ENCODE results near the gene ANAPC2.

ANAPC2 gene, protein sequence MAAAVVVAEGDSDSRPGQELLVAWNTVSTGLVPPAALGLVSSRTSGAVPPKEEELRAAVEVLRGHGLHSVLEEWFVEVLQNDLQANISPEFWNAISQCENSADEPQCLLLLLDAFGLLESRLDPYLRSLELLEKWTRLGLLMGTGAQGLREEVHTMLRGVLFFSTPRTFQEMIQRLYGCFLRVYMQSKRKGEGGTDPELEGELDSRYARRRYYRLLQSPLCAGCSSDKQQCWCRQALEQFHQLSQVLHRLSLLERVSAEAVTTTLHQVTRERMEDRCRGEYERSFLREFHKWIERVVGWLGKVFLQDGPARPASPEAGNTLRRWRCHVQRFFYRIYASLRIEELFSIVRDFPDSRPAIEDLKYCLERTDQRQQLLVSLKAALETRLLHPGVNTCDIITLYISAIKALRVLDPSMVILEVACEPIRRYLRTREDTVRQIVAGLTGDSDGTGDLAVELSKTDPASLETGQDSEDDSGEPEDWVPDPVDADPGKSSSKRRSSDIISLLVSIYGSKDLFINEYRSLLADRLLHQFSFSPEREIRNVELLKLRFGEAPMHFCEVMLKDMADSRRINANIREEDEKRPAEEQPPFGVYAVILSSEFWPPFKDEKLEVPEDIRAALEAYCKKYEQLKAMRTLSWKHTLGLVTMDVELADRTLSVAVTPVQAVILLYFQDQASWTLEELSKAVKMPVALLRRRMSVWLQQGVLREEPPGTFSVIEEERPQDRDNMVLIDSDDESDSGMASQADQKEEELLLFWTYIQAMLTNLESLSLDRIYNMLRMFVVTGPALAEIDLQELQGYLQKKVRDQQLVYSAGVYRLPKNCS

DNA sequence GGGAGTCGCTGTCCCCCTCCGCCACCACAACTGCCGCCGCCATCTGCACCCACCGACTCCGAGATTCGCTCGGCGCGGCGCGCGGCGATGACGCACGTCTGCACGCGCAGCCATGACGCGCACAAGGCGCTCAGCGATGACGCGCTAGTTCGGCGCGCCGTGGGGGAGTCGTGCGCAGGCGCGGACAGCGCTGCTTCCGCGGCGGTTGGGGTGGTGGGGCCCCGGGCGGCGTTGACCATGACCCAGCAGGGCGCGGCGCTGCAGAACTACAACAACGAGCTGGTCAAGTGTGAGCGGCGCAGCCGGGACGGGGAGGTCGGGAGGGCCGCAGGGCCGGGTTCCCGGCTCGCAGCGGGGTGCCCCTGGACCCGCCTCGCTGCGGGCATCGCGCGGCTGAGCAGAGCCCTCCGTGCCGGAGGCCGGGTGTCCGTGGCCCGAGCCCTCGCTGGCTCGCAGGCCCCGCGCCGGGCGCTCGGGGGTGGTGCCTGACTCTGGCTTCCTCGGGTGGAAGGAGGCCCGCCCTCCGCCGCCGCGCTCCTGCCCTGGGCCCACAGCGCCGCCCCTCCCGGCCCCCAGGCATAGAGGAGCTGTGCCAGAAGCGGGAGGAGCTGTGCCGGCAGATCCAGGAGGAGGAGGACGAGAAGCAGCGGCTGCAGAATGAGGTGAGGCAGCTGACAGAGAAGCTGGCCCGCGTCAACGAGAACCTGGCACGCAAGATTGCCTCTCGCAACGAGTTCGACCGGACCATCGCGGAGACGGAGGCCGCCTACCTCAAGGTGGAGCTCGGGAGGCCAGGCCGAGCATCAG, at the start of gene ANAPC2, which contains the start of gene SSNA1:
ANAPC2 (minus strand) TSS at position 71 of the 807 bp plus-strand sequence; CDS start at position 43, 28 bp downstream.
SSNA1 (plus strand) TSS at position 187 of the 807 bp plus-strand sequence; CDS start at position 238, 51 bp downstream.
- peak; percentile 93 for DNase-seq (ENCODE audit: low spot score)

DNA sequence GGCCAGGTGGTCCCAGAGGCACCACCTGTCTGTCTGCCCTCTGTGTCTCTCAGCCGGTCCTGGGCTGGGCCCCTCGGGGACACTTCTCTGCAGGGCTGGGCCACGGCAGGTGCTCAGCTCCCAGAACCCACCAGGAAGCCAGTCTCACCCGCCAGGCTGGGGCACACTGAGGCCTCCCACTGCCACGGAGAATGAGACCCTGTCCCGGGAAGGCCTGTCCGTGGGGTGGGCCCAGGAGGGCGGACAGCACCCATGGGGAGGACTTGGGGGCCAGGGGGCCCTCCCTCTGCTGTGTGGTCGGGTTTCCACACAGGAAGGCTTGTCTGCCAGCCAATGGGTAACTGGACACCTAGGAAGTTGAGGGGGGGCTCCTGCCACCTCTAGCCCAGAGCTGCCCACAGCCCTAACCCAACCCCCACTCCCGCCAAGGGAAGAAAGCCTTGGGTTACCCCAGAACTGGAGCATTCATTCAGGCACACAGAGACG, 48.6 kb upstream of the ANAPC2 start:
- no peak for DNase-seq (ENCODE audit: low spot score)

DNA sequence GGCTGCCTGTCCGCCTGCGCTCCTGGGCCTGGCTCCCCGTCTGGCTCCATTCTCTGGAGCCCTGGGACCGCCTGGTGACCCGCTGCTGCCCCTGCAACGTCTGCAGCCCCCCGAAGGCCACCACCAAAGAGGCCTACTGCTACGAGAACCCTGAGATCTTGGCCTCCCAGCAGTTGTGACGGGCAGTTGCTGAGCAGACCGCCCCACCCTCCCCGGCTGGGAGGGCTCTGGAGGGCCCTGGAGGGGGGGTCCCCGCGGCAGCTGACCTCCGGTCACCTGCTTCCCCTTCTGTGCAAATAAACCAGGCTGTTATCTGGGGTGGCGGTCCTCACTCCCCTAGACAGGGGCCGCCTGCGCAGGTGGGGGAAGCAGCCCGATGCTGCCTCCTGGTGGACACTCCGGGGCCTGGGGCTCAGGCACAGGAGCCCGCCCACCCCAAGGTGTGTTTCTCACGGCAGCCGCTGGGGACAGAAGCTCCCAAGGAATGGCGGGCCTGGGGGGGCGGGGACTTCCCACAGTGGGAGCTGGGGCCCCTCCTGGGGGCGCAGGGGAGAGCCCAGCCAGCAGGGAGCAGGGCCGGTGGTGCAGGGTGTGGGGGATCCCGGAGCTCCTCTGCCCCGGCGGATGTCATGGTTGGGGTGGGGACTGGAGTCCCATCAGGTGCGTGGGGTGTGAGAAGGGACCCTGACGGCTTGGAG, 48.0 kb upstream of the ANAPC2 start:
- peak; percentile 60 for DNase-seq (ENCODE audit: low spot score)

DNA sequence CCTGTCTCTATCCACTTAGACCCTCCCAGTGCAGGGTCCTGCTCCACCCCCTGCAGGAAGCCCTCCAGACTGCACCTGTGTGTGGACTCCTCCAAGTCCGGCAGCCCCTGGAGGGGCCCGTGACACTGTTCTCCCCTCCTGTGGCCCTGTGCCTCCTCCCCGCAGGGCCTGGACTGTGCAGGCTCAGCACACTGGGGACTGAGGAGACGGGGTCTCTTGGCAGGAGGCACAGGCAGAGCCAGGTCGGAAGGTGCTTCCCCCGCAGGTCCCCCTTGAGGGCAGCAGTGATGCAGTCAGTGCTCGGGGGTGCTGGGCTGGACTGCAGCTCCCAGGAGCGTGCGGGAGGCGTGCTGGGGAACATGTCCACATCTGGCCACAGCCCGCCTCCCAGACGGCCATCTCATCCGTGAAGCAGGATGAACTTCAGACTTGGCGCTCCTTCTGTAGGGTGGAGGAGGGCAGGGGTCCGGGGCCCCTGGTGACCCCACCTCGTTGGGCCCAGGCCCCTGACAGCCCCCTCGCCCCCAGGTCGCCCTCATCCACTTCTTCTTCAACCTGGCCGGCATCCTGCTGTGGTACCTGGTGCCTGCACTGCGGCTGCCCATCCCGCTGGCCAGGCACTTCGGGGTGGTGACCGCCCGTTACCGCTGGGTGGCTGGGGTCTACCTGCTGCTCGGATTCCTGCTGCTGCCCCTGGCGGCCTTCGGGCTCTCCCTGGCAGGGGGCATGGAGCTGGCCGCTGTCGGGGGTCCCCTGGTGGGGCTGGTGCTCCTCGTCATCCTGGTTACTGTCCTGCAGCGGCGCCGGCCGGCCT, 47.3 kb upstream of the ANAPC2 start:
- DNase-seq (ENCODE audit: low spot score) = no peak

DNA sequence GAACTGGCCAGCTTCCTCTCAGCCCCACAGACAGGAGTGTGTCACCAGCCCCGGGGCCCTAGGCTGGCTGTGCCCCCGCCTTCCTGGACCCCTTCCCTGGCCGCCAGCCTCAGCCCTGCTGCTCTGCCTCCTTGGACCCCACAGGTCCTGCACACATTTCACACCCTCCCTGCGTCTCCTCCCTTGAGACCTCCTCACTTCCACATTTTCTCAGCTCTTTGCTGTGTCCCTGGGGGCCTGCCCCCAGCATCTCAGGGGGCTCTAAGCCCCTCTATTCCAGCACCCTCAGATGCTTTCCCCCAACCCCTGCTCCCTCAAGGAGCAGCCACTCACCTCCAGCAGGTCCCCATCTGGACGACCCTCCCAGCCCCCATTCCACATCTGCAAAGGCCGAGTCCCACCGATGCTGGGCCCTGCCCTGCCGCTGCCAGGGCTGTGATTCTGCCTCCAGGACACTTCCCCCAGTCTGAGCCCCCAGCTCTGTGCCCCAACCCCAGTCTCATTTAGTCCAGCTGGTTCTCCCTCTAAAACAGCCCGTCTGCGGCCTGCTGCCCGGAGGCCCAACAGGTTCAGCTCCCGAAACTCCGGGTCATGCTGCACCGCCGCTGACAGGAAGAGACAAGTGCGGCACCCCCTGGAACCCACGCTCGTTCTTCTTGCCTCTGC, 46.5 kb upstream of the ANAPC2 start:
- DNase-seq (ENCODE audit: low spot score) = no peak

DNA sequence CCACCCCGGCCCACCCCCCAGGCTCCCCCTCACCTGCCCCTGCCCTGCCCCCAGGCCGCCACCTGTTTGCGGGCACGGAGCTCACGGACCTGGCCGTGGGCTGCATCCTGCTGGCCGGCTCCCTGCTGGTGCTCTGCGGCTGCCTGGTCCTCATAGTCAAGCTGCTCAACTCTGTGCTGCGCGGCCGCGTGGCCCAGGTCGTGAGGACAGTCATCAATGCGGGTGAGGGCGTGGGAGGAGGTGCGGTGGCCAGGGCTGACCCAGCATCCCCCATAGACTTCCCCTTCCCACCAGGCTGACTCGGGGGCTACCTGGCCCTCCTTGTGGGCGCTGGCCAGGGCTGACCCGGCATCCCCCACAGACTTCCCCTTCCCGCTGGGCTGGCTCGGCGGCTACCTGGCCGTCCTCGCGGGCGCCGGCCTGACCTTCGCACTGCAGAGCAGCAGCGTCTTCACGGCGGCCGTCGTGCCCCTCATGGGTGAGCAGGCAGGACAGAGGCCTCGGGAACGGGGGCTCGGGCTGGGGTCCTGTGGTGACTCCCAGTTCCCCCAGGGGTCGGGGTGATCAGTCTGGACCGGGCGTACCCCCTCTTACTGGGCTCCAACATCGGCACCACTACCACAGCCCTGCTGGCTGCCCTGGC, 45.8 kb upstream of the ANAPC2 start:
- no peak for DNase-seq (ENCODE audit: low spot score)

DNA sequence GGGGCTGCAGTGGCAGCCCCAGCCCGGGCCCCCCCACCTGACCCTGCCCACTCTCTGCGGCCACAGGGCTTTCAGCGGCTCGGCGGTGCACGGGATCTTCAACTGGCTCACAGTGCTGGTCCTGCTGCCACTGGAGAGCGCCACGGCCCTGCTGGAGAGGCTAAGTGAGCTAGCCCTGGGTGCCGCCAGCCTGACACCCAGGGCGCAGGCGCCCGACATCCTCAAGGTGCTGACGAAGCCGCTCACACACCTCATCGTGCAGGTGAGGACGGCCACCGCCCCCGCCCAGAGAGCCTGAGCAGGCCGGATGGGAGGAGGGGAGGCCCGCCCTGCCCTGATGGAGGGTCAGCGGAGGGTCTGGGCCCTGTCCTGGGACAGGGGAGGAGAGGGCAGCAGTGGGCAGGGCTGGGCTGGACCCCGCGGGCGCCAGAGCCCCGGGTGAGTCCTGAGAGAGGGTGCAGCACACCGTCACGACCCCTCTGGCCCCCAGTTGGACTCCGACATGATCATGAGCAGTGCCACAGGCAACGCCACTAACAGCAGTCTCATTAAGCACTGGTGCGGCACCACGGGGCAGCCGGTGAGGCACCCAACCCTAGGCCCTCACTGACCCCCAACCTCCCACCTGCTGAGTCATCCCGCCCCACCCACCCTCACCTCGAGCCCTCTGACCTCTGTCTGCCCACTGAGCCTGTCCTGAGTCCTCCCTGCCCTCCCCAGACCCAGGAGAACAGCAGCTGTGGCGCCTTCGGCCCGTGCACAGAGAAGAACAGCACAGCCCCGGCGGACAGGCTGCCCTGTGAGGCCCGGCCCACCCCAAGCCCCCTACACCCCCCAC, 45.0 kb upstream of the ANAPC2 start:
- no peak for DNase-seq (ENCODE audit: low spot score)

DNA sequence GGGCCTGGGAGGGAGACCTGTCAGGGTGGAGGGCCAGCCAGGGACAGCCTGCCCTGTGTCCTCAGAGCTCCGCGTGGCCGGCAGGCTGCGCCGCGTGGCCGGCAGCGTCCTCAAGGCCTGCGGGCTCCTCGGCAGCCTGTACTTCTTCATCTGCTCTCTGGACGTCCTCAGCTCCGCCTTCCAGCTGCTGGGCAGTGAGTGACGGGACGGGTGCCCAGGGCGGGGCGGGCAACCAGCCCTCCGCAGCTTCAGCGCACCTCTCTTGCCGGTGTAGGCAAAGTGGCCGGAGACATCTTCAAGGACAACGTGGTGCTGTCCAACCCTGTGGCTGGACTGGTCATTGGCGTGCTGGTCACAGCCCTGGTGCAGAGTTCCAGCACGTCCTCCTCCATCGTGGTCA, 44.1 kb upstream of the ANAPC2 start:
- no peak for DNase-seq (ENCODE audit: low spot score)

DNA sequence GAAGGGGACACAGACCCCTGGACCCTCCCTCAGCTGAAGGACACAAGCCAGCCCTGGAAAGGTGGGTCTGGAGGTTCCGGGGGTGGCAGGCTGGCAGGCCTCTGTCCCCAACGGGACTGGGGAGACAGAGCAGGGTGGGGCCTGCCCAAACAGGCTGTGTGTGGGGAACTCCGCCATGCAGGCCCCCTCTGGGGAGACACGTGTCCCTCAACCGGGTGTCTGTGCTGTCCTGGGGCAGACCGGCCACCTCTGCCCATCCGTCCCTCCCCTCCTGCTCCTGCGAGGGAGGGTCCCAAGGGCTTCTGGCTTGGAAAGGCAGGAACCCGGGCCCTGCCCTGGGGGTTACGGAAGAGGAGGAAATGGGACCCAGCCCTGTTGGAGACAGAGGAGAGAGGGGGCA, 43.7 kb upstream of the ANAPC2 start:
- DNase-seq (ENCODE audit: low spot score) = no peak

DNA sequence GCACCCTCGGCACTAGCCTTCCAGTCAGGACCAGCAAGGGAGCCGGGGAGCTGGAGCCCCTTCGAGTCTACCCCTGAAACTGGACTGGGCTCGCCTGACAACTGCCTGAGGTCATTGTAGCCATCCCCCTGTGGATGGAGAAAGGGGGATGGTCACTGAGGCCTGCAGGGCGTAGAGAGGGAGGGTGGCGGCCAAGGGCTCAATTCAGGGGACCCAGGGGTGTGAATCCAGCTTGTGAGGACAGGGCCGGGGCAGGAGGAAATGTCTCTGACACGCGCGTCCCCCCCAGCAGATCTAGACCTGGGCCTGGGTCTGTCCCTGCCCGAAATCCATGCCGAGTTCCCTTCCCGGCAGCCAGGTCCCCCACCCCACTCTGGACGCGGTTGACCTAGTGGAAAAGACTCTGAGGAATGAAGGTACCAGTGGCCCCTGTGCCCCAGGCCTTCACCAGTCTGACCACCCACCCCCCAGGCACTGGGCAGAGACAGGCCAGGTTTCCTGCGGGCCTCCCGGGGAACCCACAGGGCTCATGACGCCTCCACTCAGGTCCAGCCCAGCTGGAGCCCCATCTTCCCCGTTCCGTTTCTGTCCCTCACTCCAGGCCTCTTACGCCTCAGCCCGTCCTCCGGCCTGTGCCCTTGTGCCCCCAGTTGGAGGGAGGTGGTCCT, 43.1 kb upstream of the ANAPC2 start:
- no peak for DNase-seq (ENCODE audit: low spot score)

DNA sequence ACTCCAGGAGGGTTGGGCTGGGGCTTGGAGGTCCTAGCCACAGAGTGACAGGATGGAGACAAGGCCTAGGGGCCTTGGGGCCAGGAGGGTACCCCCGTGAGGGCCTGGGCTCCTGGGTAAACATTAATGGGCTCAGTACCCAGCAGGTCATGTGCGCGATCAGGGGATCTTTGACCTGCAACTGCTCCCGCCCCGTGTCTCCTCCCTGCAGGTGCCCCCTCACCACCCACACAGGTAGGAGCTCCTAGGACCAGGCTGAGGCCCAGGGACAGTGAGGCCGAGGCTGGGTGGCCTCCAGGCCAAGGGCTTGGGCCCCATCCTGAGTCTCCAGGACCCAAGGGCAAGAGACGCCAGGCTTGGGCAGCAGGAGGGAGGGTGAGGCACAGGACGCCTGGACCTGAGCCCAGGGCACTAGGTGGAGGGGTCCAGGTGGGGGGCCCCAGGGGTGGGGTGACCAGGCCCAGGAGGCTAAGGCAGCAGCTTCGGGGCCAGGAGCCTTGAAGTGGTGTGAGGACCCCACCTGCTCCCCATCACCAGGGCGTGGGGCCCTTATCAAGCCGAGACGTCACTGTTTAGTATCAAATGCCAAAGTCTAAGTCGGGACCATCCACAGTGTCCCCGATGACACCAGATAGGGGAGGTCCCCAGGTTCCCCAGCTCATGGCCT, 42.5 kb upstream of the ANAPC2 start, which contains the start of gene SLC34A3:
SLC34A3 (plus strand) TSS at position 197 of the 667 bp plus-strand sequence. CDS start 802 bp downstream, outside the sequence.
- no peak for DNase-seq (ENCODE audit: low spot score)

DNA sequence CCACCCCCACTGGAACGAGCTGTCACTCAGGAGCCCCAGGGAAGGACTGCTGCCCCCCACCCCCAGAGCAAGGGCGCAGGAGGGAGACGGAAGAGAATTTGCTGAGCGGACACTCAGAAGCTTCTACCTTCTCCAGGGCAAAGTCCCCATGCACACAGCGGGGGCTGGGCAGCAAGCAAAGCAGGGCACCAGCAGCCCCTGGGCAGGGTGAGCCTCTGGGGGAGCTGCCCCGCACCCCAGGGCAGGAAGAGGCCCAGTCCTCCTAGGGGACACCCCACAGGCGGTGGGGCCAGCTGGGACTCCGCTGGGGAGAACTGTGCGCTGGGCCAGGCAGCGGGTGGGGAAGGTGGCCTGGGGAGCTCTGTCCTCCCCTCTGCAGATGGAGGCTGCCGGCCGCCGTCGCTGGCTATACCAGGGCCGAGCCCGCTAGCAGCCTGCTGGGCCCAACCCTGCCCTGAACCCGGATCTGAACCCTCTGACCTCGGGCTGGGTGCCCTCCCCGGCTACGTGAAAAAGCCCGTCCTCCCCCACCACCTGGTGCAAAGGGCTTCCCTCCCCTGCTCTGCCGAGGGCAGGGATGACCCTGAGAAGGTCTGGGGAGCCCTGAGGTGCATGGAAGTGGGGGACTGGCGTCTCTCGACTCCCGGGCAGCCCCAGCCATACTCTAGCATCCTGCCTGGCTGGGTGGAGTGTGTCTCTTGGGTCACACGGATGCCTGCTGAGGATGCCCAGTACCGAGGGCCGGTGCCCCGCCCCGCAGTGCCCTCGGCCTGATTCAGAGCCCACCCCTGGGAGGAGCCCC, 41.7 kb upstream of the ANAPC2 start:
- DNase-seq (ENCODE audit: low spot score) = no peak

DNA sequence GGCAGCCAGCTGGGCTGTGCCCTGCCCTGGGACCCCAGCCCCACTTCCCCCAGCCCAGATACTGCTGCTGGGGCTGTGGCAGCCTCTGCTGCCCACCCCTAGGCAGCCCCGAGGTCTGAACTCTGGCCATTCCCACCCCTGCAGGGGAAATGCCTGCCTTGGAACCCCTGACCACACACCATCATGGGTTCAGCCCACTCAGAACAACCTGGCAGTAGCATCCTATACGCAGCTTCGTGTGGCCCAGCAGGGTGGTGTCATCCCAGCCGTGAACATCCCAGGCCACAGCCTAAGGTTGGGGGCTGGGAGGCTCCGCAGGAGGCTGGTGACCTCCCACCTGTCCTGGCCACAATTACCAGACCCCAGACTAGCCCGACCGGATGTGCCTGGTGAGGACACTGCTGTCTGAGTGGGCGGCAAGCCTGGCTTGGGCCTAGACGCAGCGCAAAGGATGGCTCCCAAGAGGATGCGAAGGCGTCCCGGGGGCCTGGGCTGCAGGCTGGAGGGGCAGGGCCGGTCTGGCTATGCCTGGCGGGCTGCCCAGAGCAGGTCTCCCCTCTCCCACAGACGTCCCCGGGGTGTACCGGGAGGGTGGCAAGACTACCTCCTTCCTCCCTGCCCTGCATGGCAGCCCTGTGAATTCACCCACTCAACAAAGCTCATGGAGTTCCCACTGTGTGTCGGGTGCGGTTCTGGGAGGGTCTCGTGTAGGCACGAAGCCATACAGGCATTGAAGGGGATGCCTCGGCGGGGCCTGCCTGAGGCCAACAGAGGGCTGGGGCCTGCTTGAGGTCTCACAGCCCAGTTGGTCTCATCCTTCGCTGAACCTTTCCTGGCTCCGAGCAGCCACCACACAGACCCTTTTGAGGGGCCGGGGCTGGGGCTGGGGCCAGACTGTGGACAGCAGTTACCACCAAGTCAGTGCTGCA, 40.9 kb upstream of the ANAPC2 start:
- no peak for DNase-seq (ENCODE audit: low spot score)

DNA sequence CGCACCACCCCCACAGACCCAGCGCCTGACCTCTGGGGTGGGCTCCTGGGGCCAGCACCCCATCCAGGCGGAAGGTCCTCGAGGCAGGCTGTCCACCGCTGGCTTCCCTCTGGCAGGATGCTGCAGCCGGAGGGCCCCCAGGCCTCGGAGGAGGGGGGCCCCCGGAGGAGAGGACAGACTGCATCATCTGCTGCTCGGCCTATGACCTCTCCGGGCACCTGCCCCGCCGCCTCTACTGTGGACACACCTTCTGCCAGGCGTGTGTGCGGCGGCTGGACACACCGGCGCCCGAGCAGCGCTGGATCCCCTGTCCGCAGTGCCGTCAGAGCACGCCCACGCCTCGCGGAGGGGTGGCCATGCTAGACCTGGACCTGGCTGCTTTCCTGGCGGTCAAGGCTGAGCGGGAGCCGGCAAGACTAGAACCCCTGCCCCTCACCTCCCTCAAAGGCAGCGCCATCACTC, 40.2 kb upstream of the ANAPC2 start:
- DNase-seq (ENCODE audit: low spot score) = no peak

DNA sequence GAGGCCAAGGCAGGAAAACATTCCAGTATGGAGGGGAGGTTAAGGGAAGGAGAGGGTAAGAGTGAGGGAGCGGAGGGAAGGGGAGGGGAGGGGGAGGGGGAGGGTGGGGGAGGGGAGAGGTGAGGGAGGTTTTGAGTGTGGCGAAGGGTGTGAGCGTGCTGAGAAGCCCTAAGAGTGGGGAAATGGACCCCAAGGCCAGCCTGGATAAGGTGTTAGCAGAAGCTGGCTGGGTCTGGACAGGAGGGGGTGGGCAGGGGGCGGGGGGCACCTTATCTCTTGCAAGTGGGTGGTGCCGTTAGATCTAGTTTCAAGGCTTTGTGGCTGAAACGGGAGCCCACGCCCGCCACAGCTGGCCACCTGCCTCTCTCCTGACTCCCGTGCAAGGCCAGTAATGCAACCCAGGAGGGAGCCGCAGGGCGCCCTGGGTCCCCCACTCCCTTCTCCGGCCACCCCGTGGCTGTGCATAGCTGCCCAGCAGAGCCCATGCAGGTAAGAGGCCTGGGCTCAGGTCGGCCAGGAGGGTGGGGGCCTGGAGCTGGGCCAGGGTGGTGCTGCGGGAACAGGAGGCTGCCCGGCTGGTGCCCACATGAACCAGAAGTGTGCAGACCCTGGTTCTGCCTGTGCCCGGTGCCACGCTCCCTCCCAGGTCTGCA, 39.6 kb upstream of the ANAPC2 start:
- no peak for DNase-seq (ENCODE audit: low spot score)
